Parathyroid adenoma (tissue), 2 donors: ENCODE results near the gene TMEM184C.

Source experiments
- H2AFZ ChIP-seq: fragments of 300-600 bp; sonication (generic); one replicate; pipeline ENCODE4 v1.7.0; 2017; ENCODE audit warnings: antibody characterized with exemption, mild to moderate bottlenecking
- H3K27ac ChIP-seq: fragments of 300-600 bp; sonication (generic); one replicate; pipeline ENCODE4 v1.7.0; 2017
- H3K27me3 ChIP-seq: fragments of 300-600 bp; sonication (generic); one replicate; pipeline ENCODE4 v1.7.0; 2017; ENCODE audit warnings: low read length; ENCODE audit not compliant: control insufficient read depth, insufficient read depth
- H3K36me3 ChIP-seq: fragments of 300-600 bp; sonication (generic); one replicate; pipeline ENCODE4 v1.7.0; 2017; ENCODE audit warnings: low read length; ENCODE audit not compliant: control insufficient read depth, insufficient read depth
- H3K4me1 ChIP-seq: fragments of 300-600 bp; sonication (generic); one replicate; pipeline ENCODE4 v1.7.0; 2017; ENCODE audit warnings: control low read depth
- H3K4me2 ChIP-seq: fragments of 300-600 bp; sonication (generic); one replicate; pipeline ENCODE4 v1.7.0; 2017; ENCODE audit warnings: low read length
- H3K4me3 ChIP-seq: fragments of 300-600 bp; sonication (generic); one replicate; pipeline ENCODE4 v1.7.0; 2017; ENCODE audit warnings: low read depth, low read length
- H3K79me2 ChIP-seq: fragments of 300-600 bp; sonication (generic); one replicate; pipeline ENCODE4 v1.7.0; 2017; ENCODE audit warnings: control low read depth
- H3K9ac ChIP-seq: fragments of 300-600 bp; sonication (generic); one replicate; pipeline ENCODE4 v1.7.0; 2017; ENCODE audit warnings: mild to moderate bottlenecking
- H3K9me3 ChIP-seq: fragments of 300-600 bp; sonication (generic); one replicate; pipeline ENCODE4 v1.7.0; 2017; ENCODE audit warnings: low read length; ENCODE audit not compliant: control insufficient read depth
- CTCF ChIP-seq: fragments of 300-600 bp; sonication (generic); IDR thresholded peaks from one replicate; pipeline ENCODE4 v1.7.0; 2017; ENCODE audit warnings: antibody characterized with exemption, mild to moderate bottlenecking
- donor health status: primary hyperparathyroidism.

The TMEM184C gene

GRCh38 chr4:147674496-147674895 is 57.3 kb downstream of the TMEM184C start:
- H3K4me2 ChIP-seq: no peak overlapping the region
- no peaks in the 10 kb centered on the region for H3K9me3 ChIP-seq
- TF ChIP-seq CTCF: no peak
- H3K9ac ChIP-seq: no peak overlapping the region
- H2AFZ ChIP-seq: no peak overlapping the region
- H3K27me3 ChIP-seq: no peaks in the 10 kb centered on the region
- no peak overlapping the region for H3K27ac ChIP-seq
- no peaks in the 10 kb centered on the region for H3K36me3 ChIP-seq
- no peaks in the 10 kb centered on the region for H3K4me1 ChIP-seq
- H3K4me3 ChIP-seq: no peak overlapping the region
- no peaks in the 10 kb centered on the region for H3K79me2 ChIP-seq

- Histone ChIP-seq H3K9me3 (no peaks in the 10 kb centered on the region), H3K79me2 (no peaks in the 10 kb centered on the region), H3K9ac (no peak overlapping the region), H3K4me1 (no peaks in the 10 kb centered on the region), H3K36me3 (no peaks in the 10 kb centered on the region), H3K27ac (no peak overlapping the region), H2AFZ (no peak overlapping the region), H3K4me3 (no peak overlapping the region), H3K4me2 (no peak overlapping the region), H3K27me3 (no peaks in the 10 kb centered on the region)
- TF ChIP-seq CTCF: no peak
Observed at GRCh38 chr4:147678106-147678505, 60.9 kb downstream of the TMEM184C start.

GRCh38 chr4:147678796-147679549 is 61.8 kb downstream of the TMEM184C start:
- no peaks in the 10 kb centered on the region for H3K9me3 ChIP-seq
- no peak overlapping the region for H3K9ac ChIP-seq

GRCh38 chr4:147682755-147683154 is 65.6 kb downstream of the TMEM184C start:
- peak overlapping the region; percentile 83 for H3K27ac ChIP-seq
- no peak overlapping the region for H3K9ac ChIP-seq
- no peak for TF ChIP-seq CTCF

More at GRCh38 chr4:147678796-147679549, 61.8 kb downstream of the TMEM184C start:
- no peaks in the 10 kb centered on the region for H3K36me3 ChIP-seq
- H3K4me1 ChIP-seq: no peaks in the 10 kb centered on the region
- H3K27ac ChIP-seq: no peak overlapping the region
- H3K4me2 ChIP-seq: no peak overlapping the region
- H3K79me2 ChIP-seq: no peaks in the 10 kb centered on the region
- no peak overlapping the region for H3K4me3 ChIP-seq
- no peaks in the 10 kb centered on the region for H3K27me3 ChIP-seq
- no peak overlapping the region for H2AFZ ChIP-seq
- TF ChIP-seq CTCF: no peak

GRCh38 chr4:147683188-147683591 is 66.0 kb downstream of the TMEM184C start:
- H3K9me3 ChIP-seq: no peaks in the 10 kb centered on the region
- peak overlapping the region; percentile 80 for H3K4me2 ChIP-seq
- peak overlapping the region; percentile 89 for H2AFZ ChIP-seq
- H3K36me3 ChIP-seq: no peaks in the 10 kb centered on the region
- peak overlapping the region; percentile 62 for H3K4me3 ChIP-seq
- peaks cover 2% of the 10 kb centered on the region for H3K79me2 ChIP-seq
- TF ChIP-seq CTCF: no peak
- H3K4me1 ChIP-seq: no peaks in the 10 kb centered on the region
- H3K27me3 ChIP-seq: no peaks in the 10 kb centered on the region
- H3K9ac ChIP-seq: no peak overlapping the region
- peak overlapping the region; percentile 83 for H3K27ac ChIP-seq

More at GRCh38 chr4:147682755-147683154, 65.6 kb downstream of the TMEM184C start:
- no peaks in the 10 kb centered on the region for H3K9me3 ChIP-seq
- peak overlapping the region; percentile 80 for H3K4me2 ChIP-seq
- H2AFZ ChIP-seq: no peak overlapping the region
- peak overlapping the region; percentile 62 for H3K4me3 ChIP-seq
- no peaks in the 10 kb centered on the region for H3K27me3 ChIP-seq
- no peaks in the 10 kb centered on the region for H3K4me1 ChIP-seq
- H3K79me2 ChIP-seq: peaks cover 2% of the 10 kb centered on the region
- no peaks in the 10 kb centered on the region for H3K36me3 ChIP-seq
